GM21515 (cell line): Measurements from ENCODE around the gene ARG2.
A peak's percentile ranks its signal among the peaks of the same experiment; 100 is the strongest.

Experiments
- ATAC-seq: cut with Tn5 transposase; IDR thresholded peaks from one replicate; pipeline ENCODE4 v1.9.1; 2021; ENCODE audit not compliant: unreplicated experiment

ARG2 gene

DNA sequence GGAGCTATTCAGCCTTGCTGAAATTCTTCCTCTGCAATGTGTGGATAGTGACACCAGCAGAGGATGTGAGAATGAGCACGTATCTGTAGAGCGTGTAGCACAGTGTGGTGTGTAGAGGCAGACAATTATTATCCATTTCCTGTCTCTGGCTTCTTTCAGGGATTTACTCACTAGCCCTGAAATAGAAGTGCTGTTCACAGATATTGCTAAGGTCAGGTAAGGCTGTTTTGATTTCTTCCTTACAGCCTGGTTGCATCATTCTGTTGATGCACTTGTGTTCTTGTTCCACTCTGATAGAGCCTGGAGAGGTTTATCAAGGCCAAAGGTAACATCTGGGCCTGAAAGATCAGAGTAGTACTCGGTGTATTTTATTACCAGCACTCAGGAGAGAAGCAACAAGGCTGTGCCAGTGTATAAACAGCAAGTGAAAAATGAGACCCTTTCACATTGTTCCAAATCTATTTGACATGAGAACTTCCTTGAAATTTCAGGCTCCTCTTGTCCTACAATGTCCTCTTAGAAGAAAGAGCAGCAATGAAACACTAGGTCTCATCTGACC, 16.7 kb downstream of the ARG2 start:
- ATAC-seq: no peak

DNA sequence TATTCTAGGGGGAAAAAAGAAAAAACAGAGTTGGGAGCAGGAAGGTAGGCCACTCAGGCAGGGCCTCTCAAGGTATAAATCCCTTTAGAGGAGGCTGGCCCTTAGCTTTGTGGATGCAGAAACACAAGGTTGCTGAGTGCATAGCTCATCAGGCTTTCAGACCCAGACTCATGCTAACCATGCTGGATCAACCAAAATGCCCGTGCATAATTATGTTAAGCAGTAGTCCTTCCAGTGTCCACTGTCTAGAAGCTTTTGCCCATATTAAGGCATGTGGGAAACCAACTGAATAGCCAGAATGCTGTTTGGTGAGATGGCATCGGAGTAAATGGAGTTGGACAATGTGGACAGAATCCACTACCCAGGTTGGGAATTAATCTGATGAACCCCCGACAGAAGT, 18.9 kb downstream of the ARG2 start:
- no peak for ATAC-seq

DNA sequence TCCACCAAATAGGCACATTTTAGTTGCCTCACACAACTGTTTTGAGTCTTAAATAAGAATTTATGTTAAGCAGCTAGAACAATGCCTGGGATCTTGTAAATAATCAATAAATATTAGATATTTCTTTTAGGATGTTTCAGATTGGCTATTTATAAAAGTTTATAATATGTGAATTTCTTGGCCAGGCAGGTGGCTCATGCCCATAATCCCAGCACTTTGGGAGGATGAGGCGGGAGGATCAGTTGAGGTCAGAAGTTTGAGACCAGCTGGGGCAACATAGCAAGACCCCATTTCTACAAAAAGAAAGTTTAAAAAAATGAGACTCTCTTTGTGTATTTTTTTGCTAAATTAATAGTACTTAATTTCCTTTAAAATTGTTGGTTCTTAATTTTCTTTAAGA, 21.8 kb downstream of the ARG2 start:
- ATAC-seq: no peak

DNA sequence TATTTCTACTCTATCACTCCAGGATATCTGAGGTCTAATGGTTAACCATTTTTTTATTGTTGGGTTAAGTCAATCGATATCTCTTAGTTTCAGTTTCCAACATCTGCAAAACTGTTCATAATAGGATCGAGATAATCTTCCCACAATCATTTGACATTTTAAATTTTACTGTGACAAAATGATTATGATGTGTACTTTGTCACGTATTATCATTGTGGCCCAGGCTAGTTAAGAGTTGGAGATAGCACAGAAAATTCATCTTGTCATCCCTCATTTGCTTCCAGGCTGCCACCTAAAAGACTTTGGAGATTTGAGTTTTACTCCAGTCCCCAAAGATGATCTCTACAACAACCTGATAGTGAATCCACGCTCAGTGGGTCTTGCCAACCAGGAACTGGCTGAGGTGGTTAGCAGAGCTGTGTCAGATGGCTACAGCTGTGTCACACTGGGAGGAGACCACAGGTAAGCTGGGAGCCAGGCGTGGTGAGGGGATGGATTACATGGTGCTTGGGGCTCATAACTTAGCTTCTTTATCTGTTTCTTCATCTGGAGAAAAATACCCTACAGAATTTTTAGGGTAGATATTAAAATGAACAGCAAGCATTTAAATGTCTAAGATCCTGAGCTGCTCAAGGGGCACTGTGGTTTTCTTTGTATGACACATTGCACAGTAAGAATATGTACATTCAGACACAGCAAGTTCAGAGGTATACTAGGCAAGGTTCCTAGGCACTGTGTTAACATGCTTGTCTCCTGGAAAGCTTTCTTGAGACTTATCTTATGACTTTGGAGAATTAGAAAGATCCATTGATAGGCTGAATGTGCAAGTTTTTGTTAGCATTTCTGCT, 22.4 kb downstream of the ARG2 start:
- no peak for ATAC-seq

DNA sequence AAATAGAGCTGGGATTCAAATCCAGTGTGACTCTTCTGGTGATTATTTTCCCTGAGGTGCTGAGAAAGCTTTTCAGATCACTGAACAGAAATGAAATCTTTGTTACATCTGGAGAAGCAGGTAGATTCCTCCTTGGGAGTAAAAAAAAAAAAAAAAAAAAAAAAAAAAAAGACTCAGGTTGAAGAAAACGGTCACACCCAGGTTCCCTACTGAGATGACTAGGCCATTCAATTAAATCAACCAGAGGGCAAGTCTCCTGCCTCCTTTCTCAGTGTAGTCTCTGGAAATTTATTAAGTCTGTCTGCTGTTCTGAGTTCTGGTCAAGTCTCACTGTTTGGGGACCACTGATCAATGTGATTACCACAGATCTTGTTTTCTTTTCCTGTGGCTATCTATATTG, 24.0 kb downstream of the ARG2 start:
- ATAC-seq: no peak

DNA sequence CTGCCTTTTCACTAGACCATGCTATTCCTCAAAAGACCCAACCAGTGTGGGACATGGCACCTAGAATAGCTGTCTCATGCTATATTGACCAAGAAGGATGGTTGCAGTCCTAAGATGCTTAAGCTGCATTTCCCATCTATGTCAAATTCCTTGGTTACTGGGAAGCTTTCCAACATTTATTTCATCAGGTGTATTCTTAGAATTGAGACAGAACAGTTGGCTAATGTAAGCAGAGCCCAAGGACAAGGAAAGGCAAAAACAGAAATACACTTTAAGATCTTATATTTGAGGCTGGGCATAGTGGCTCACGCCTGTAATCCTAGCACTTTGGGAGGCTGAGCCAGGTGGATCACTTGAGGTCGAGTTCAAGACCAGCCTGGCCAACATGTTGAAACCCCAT, 24.7 kb downstream of the ARG2 start:
- ATAC-seq: no peak

DNA sequence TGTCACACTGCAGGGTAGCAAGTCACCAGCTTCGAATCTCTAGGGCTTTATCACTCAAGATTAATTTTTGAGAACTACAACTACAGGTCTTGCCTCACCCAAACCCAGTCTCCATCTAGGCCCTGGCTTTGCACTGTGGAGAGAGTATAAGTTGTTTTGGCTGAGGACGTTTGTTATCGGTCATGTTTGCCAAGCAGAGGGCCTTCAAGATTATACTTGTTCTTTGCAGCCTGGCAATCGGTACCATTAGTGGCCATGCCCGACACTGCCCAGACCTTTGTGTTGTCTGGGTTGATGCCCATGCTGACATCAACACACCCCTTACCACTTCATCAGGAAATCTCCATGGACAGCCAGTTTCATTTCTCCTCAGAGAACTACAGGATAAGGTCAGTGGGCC, 25.7 kb downstream of the ARG2 start:
- ATAC-seq: no peak

DNA sequence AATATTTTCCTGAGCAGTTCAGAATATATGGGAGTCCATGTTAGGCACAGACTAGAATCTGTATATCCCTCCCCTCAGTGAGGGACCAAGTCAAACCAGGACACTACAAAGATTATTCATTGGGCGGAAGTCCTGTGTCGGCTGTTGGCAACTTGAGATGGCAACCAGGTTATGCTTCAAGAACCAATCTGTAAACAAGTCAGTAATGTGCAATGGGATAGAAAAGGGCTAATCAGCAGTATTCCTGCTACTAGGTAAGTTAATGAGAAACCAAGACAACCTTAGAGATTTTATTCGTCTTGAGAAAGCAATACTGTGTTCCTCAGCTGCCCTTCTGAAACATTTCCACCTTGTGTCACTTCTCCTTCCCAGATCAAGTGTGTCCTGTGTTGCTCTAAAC, 26.4 kb downstream of the ARG2 start:
- no peak for ATAC-seq

DNA sequence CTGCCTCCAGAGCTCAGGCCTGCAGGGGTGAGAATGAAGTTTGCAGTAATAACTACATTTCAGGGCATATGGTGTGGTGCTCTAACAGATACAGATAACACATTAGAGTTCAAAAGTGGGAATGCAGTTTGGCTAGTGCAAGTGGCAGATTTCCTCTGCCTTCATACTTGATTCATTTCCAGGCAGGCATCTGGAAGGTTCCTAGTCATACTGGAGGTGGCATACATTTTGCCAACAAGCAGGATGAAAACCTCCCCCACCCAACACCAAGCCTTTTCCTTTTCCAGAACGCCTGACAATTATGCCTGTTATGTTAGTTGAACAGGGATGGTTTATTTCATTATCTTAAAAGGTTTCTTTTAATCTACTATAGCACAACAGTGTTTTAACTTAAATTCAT, 30.4 kb downstream of the ARG2 start:
- ATAC-seq: no peak

DNA sequence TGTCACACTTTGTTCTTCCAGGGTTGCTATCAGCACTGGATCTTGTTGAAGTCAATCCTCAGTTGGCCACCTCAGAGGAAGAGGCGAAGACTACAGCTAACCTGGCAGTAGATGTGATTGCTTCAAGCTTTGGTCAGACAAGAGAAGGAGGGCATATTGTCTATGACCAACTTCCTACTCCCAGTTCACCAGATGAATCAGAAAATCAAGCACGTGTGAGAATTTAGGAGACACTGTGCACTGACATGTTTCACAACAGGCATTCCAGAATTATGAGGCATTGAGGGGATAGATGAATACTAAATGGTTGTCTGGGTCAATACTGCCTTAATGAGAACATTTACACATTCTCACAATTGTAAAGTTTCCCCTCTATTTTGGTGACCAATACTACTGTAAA, 31.0 kb downstream of the ARG2 start:
- ATAC-seq: no peak

DNA sequence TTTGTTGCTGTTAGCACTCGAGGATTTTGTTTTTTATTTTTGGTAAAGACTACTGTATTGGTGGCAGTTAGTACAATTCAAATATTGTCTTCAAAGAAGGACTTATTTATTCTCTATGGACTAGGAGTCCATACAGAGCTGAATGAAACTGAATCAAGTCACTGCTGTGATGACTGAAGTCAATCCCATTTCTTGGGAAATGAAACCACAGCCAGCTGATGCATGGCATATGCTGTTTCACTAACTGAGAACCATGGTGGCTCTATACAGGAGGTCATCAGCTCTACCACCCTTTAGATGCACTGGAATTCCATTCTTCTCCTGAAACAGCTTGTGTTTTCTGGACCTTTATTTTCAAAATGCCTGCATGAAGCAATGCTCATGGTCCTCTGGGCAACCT, 32.5 kb downstream of the ARG2 start:
- ATAC-seq: no peak

DNA sequence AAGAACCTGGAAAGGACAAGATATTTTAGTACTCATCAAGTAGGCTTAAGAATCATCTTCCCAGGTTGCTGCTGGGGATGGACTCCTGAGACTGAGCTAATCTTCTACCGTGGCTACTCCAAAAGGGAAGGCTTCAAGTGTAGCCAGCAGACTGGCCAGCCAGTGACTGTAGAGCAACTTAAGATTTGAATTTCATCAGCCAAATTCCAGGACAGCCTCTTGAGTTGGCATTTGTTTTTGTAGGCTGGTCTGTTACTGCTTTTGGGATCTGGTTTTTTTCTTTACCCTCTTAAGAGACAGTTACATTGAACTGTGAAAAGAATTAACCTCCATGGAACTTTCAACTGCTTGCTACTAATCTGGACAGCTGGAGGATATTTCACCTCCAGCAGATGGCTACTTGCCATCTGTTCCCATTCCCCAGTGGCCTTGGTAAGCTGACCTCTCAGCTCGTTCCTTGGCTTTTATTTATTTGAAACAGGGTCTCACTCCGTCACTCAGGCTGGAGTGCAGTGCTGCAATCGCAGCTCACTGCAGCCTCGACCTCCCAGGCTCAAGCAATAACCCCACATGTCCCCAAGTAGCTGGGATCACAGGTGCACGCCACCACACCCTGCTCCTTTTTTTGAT, 34.0 kb downstream of the ARG2 start:
- no peak for ATAC-seq

DNA sequence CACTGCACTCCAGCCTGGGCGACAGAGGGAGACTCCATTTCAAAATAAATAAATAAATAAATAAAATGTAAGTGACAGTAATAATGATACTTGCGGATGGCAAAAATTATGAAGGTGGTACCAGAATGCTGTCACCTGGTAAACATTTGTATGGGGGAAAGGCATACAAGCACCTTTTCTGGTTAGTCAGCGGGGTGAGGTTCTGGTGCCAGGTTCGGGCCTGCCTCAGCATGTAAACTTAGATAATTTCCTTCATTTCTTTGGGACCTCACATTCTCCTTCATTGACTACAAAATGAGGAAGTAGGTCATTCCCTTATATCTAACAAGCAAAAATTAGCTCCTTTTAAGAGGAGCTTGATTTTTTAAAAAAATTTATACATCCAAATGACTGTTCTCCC, 43.9 kb downstream of the ARG2 start:
- ATAC-seq: no peak

DNA sequence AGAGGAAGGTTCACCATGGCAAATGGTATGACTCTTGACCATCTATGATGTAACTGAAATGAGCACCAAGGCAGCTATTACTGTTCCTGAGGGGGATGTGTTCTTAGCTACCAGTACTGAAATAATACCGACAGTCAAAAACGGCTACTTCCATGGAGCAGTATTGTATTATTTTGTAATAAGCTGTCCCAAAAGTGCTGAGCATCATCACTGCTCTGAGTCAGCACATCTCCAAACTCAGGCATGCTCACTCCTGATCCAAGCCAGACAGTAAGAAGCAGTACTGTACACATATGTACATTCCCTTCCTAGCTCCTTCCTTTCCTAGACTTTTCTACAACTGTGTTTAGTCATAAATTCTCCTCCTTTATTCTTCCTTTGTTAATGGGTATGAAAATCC, 46.1 kb downstream of the ARG2 start:
- ATAC-seq: no peak

DNA sequence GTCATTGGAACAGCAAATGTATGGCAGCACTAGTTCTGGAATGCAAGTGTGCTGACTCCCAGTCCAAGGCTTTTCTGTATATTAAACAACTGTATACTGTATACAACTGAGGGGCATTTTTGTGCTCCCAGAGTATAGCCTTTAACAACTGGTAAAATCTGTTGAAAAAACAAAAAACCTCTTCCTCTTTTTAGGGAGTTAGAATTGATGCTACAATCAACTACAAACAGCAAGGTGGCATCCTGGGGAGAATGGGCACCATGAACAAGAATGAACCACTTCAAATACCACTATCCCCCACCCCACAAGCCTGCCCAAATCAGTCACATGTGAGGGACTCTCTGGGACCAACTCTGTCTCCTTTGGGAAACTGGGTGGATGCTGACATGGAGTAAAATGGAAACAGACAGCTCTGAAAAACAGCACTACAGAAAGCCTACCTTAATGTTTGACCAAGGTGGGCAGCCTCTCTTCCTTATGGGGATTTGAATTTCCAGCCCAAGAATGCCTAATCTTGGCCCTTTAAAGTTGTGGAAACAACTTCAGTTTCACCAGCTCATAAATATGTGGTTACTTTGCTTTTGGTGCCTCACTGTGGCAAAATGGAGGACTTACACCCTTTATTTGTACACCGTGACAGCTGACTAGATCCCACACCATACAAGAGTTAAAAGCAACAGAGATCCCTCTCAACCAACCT, 47.2 kb downstream of the ARG2 start:
- no peak for ATAC-seq

DNA sequence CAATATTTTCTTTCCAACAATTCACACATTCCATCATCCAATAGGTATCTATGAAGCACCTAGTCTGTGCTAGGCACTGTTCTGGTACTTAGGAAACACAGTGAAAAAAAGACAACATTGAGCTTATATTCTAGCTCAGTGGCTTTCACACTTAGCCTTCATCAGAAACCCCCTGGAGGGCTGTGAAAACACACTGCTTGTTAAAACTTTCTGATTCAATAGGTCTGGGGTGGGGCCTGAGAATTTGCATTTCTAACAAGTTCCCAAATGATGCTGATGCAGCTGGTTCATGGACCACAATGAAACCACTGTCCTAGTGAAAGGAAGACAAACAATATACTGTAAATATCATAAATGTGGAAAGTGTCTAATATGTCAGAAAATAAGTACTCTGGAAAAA, 48.8 kb downstream of the ARG2 start:
- no peak for ATAC-seq

DNA sequence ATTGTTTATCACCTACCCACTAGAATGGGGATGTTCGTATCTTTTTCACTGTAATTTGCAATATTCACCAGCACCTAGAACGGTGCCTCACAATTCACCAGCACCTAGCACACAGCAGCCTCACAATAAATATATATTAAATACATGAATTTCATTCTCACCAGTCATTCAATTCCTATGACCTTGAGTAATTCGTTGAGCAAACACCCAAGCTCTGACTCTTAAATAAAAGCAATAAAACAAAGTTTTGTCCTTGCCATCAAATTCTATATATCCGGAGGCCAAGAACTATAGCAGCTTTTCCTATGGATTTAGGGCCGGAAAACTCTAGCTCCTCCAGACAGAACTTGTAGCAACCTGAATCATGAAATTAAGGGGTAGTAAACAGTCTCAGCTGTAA, 53.7 kb downstream of the ARG2 start:
- ATAC-seq: no peak

DNA sequence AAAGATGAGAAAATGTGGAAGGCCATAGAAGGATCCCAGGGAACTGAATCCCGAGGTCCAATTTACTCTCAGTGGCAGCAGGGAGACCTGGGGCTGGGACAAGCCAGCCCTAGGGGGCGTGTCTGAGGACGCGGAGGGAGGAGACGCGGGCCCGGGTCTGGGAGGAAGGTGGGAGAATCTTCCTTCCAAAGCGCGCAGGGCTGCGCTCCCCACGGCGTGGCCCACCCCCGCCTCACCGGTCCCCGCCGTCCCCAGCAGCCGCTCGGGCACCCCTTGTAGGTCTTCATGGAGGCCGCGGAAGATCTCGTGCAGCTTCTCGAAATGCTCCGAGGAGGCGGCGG, 54.4 kb downstream of the ARG2 start:
- peak; percentile 50 for ATAC-seq

DNA sequence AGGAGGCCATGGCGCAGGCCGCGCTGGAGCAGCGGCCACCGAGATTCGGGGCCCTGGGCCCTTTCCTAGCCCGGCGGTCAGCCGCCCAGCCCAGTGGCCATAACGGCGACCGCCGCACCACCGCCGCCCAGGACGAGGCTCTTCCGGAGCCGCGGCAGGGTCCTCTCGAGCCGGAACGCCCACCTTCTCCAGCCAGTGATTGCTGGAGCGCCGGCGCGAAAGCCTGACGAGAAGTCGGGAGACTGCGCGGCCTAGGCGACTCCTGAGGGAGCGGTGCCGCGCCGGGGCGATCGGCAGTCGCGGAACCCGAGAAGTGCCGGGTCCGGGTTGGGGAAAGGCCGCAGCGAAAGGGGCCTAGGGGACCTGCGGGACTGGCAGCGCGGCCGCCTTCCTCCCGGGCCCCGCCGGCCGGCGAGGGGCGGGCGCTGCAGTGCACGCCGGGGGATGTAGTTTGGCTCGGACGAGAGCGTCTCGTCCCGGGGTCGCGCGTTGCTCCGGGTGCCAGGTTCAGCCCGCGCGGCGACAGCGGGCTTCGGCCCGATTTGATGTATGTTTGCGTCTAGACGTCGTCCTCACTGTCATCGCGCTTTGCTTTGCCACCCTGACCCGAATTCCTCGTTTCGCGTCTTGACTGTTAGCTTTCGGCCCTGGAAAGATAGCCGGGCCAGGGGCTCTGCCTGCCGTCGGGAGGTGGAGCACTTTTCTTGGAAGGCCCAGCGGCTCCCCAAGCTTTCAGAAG, 54.9 kb downstream of the ARG2 start, which contains the start of gene VTI1B:
VTI1B (minus strand) TSS at position 153 of the 739 bp plus-strand sequence; CDS start at position 10, 143 bp downstream.
- peak; percentile 81 for ATAC-seq

DNA sequence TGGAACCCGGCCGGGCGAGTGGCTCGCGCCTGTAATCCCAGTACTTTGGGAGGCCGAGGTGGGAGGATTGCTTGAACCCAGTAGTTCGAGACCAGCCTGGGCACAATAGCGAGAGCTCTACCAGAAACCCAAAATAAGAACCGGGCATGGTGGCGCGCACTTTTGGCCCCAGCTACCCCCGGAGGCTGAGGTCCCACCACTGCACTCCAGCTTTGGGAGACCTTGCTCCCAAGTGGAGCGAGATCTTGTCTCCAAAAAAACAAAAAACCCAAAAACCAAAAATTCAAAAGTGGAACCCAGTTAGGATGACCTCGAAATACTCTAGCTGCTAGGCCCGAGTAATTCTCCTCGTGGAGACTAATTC, 55.5 kb downstream of the ARG2 start:
- ATAC-seq: no peak

DNA sequence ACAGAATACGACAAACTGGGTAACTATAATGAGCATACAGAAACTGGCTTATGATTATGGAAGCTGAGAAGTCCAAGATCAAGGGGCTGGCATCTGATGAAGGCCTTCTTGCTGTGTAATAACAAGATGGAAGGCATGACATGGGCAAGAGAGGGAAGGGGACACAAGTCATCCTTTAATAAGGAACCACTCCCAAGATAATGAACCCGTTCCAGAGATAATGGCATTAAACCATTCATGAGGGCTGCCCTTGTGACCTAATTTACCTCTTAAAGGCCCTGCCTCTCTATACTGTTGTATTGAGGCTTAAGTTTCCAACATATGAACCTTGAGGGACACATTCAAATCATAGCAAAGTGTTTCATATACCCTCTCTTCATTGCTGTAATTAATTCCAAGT, 59.3 kb downstream of the ARG2 start:
- ATAC-seq: no peak
